GM19328 (cell line): ENCODE data around the gene KIRREL3.

Experiments
- ATAC-seq: cut with Tn5 transposase; IDR thresholded peaks from one replicate; pipeline ENCODE4 v1.9.1; 2021; ENCODE audit warnings: mild to moderate bottlenecking, moderate library complexity; ENCODE audit not compliant: unreplicated experiment

Gene KIRREL3

DNA sequence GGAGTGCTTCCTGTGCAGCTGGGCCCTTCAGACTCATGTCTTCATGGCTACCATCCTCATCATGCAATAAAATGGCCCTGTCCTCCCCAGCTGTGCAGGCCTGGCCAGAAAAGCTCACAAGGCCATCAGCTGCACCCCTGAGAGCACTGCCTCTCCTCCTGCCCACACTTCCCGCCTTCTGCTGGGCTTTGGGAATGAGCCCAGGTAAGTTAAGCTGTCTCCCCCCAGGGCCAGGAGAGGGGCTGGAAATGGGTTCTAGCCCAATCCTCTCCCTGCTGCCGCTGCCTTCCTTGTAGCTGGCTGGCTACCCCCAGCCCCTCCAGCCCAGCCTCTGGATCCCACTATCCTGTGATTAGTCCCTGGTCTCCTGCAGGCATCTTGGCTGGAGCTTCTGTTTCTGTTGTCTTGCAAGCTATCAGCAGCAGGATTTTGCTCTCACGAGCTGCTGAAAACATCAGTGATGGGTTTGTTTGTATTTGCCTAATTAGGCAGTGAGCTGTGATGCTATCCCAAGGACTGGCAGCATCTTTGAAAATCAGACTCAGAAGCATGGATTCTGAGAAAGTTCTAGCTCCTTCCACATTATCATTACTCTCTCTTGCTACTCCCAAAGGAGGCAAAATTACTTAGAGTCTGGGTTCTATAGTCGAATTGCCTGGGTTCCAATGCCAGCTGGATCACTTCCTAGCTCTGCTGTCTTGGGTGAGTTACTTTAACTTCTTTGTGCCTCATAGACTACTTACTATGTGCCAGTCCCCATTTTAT is 476.9 kb downstream of the KIRREL3 start:
- no peak for ATAC-seq

- ATAC-seq = no peak
Measured at GRCh38 chr11:126522606-126523005, 478.0 kb downstream of the KIRREL3 start.

DNA sequence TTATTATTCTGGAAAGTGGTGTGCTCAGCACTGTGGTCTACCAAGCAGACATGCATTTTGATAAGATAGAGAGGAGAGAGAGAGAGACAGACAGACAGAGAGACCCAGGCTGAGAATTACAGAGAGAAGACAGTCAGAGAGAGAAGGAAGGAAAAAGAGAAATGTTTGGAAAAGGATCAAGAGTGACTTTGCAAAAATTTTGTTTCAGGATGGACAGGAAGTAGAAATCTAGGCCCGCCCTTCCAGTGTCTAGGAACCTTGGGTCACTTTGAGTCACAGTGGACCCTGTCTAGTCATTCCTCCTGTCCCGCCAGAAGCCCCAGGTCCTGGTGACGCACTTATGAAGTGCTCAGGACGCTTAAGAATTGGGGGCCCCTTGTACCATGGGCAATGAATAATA is 478.4 kb downstream of the KIRREL3 start:
- ATAC-seq = no peak

GRCh38 chr11:126521196-126521595 is 479.4 kb downstream of the KIRREL3 start:
- ATAC-seq = no peak

- ATAC-seq = no peak
Measured at GRCh38 chr11:126519764-126520734, 480.5 kb downstream of the KIRREL3 start.

DNA sequence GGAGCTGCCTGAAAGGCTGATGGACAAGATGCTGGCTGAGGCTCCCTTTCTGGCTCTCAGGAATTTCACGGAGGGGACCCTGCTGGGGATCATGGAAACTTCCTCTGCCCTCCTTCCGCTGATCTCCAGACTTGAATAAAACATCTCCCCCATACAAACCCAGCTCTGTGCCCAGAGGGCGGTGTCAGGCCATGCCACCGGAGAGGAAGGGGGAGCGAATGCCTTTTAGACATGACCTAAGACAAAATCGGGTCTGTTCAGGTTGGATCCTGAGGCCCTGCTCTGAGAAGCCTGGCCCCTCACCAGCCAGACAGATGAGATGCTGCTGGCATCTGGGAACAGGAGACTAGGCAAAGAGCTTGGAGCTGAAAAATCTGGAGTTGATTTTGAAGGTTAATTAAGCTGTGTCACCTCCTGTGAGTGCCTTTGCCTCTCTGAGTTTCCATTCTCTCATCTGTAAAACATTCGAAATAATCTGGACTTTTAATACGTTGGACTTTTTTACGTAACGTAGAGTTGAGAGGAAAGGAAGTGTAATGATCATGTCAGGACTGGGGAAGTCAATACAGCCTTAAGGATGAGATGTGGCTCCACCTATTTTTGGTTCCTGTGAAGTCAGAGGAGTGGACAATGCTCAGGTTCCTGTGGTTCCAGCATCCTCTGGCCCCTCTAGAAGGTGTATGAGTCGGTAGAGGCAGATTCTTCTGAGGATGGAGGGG is 481.4 kb downstream of the KIRREL3 start:
- ATAC-seq = no peak

GRCh38 chr11:126518071-126518971 is 482.2 kb downstream of the KIRREL3 start:
- no peak for ATAC-seq

GRCh38 chr11:126515501-126515900 is 485.1 kb downstream of the KIRREL3 start:
- ATAC-seq = no peak

DNA sequence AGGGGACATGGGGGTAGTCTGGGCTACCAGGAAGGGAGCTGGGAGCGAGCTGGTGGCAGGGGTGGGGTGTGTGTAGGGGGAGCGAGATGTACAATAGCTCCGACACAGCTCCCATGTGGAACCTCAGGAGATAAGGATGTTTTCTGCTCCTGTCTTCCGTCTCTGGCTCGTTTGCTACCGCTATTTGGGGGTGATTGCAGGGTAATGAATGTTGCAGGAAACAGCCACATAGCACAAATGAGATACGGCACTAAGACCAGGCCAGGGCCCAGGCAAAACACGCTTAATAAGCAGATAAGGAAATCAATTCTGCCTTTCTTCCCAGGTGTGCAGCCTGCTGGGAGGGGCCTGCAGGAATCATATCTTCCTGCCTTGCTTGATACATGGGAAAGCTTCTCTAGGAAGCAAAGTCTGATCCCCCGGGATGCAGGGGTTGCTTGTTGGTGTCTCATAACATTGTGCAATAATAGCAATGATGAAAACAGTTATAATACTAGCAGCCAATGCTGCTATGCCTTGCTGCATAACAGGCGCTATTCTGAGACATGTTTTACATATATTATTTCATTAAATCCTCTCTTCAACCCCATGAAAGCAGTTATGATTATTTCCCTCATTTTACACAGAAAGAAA is 486.4 kb downstream of the KIRREL3 start:
- ATAC-seq = no peak

DNA sequence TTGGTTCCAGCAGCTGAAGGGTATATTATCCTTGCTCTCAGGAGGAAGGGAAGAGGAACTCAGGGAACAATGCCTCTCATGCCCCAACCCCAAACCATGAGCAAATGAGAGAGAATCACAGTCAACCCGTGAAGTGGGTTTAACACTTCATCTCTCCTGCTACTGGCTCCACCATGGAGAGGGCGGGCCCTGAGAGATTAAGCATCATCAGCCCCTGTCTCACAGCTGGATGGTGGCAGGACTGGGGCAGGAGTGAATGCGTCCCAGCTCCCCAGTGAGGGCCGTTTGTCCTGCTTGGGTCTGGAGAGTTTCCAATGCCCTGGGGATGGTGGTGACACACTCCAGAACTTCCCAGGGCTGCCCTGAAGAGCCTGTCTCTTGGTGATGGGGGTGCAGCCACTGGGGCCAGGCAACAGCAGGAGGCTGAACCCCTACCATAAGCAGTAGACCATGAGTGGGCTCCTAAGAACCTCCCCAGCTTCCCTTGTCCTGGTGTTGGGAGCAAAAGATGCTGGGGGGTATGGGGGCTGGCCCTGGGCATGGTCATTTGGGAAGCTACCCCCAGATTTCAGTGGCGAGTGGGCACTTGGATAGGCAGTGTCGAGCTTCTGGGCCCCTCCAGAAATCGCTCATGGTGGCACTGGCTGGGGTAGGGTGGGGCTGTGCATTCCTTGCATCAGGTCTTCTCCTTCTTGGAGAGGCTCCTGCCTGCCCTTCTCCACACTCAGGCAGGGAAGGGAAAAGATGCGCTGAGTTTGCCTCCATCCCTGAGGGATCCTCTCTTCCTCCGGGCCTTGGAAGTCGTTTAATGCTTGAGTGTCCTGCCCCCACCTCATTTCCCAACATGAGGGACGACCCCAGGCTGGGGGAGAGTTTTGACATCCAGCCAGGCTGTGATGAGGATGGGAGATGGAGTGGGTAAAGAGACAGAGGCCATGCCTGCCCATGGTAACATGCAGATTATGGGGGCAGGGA is 487.5 kb downstream of the KIRREL3 start:
- ATAC-seq = no peak

- no peak for ATAC-seq
Measured at GRCh38 chr11:126512251-126512650, 488.3 kb downstream of the KIRREL3 start.

DNA sequence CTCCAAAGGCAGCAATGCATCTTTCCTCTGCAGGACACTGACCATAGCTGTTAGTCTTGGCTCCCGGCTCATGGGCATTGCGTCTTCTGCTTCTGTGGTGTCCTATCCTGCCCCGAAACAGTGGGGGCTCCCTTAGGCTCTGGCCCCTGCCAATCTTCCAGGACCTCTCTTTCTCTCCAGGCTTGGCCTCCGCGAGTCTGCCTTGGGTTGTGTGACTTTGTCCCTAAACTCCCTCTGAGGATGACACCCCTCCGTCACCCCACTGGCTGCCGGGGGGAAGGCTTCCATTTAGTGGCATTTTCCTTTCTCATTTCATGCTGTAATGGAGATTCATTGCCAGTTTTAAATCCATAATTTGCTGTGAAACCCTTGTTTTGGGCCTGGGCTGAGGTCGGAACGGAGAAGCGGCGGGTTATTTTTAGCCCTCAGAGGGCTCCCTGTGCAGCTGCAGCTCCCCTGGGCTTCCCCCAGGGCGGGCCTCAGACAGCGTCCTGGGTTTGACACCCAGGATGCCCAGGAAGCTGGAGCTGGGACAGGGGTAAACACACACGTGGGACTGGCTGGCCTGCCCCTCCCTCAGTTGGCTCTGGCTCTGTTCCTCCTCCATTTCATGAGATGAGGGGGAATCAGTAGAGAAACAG is 489.0 kb downstream of the KIRREL3 start:
- ATAC-seq = no peak

GRCh38 chr11:126510621-126511370 is 489.8 kb downstream of the KIRREL3 start:
- ATAC-seq = no peak

- ATAC-seq = no peak
Measured at GRCh38 chr11:126507646-126508045, 492.9 kb downstream of the KIRREL3 start.

- ATAC-seq = no peak
Measured at GRCh38 chr11:126506789-126507188, 493.8 kb downstream of the KIRREL3 start.

DNA sequence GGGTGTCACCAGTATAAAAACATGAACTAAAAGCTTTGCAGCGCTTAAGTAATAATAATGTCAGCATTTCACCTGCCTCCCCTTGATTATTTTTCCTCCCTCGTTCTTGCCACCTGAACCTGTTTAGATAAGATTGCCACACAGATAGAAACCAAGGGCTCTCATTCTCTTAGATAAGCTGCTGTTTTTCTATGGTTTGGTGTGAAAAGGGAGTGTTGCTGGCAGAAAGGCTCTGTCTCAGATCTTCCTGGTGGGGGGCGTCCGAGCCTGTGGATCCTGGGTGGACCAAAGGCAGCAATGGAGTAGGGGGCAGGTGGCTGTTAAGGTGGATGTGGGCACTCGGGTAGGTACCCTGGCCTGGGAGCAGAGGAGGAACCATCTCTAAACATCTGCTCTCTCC is 497.6 kb downstream of the KIRREL3 start:
- no peak for ATAC-seq

GRCh38 chr11:126502159-126502558 is 498.4 kb downstream of the KIRREL3 start:
- no peak for ATAC-seq
